Measurements from ENCODE around the gene CCDC102A. TPM values are rescaled to one million over a fixed set of nuclear protein-coding genes. Genes with fewer than 3 reads are reported as not detected.

Gene CCDC102A
- 10 to 100 TPM; 17.4 to 30.4 (median 24.5) TPM for total RNA-seq

GRCh38 chr16:57536306-57537193 is at the start of gene CCDC102A:
Gene CCDC102A, minus strand, starts transcription at chr16:57536571. Its CDS starts 7,394 bp downstream, at chr16:57529177.
- peaks cover 0 to 52% (median 31%) of the 10 kb centered on the region in 4 donors for H3K4me1 ChIP-seq
- DNase-seq (ENCODE audit: low spot score in 2 of 2), result no peak

GRCh38 chr16:57585051-57585687 is 48.8 kb upstream of the CCDC102A start:
- TF ChIP-seq POLR2A (IDR thresholded peaks at IDR 0.05), result no peak
- no peak for TF ChIP-seq EP300 (IDR thresholded peaks at IDR 0.05)
- TF ChIP-seq CTCF (IDR thresholded peaks at IDR 0.05), result no peak
- Histone ChIP-seq H3K27ac (no peak overlapping the region), H3K36me3 (no peaks in the 10 kb centered on the region), H3K4me3 (no peak overlapping the region), H3K9me3 (no peaks in the 10 kb centered on the region), H3K4me1 (no peaks in the 10 kb centered on the region), H3K27me3 (no peaks in the 10 kb centered on the region)
- 41 to 59% methylated on average over 3 of the region's 3 CpGs for WGBS, 2 donors
- DNase-seq (ENCODE audit: low spot score in 2 of 2), result no peak

More at GRCh38 chr16:57536306-57537193, at the start of gene CCDC102A:
- H3K27me3 ChIP-seq, result no peaks in the 10 kb centered on the region
- H3K9me3 ChIP-seq, result no peaks in the 10 kb centered on the region
- TF ChIP-seq EP300 (IDR thresholded peaks at IDR 0.05) (no peak), CTCF (IDR thresholded peaks at IDR 0.05) (no peak), POLR2A (IDR thresholded peaks at IDR 0.05) (no peak)
- peak within 1 kb of the TSS; percentile 58 to 93 (median 88) for H3K27ac ChIP-seq
- H3K4me3 ChIP-seq, result peak within 1 kb of the TSS; percentile 66 to 84 (median 76)
- 0 to 4% methylated on average over 33 to 46 of the region's 81 CpGs for WGBS, 2 donors
- no peaks in the 10 kb centered on the region for H3K36me3 ChIP-seq

GRCh38 chr16:57579361-57579665 is 42.9 kb upstream of the CCDC102A start:
- WGBS, 2 donors, result 42 to 44% methylated on average over 2 of the region's 2 CpGs
- H3K27me3 ChIP-seq, result no peaks in the 10 kb centered on the region
- H3K4me3 ChIP-seq, result no peak overlapping the region
- no peaks in the 10 kb centered on the region for H3K9me3 ChIP-seq
- no peak for DNase-seq (ENCODE audit: low spot score in 2 of 2)
- peaks cover 0 to 5% (median 0%) of the 10 kb centered on the region in 4 donors for H3K4me1 ChIP-seq
- no peak for TF ChIP-seq EP300 (IDR thresholded peaks at IDR 0.05)
- no peak for TF ChIP-seq POLR2A (IDR thresholded peaks at IDR 0.05)
- no peak for TF ChIP-seq CTCF (IDR thresholded peaks at IDR 0.05)
- no peaks in the 10 kb centered on the region for H3K36me3 ChIP-seq
- H3K27ac ChIP-seq, result no peak overlapping the region

GRCh38 chr16:57578521-57579360 is 42.4 kb upstream of the CCDC102A start:
- peaks cover 0 to 5% (median 0%) of the 10 kb centered on the region in 4 donors for H3K4me1 ChIP-seq
- no peak overlapping the region for H3K27ac ChIP-seq
- WGBS, 2 donors, result 74 to 75% methylated on average over 14 of the region's 14 CpGs
- no peaks in the 10 kb centered on the region for H3K27me3 ChIP-seq
- H3K4me3 ChIP-seq, result no peak overlapping the region
- H3K9me3 ChIP-seq, result no peaks in the 10 kb centered on the region
- TF ChIP-seq POLR2A (IDR thresholded peaks at IDR 0.05) (no peak), CTCF (IDR thresholded peaks at IDR 0.05) (no peak), EP300 (IDR thresholded peaks at IDR 0.05) (no peak)
- DNase-seq (ENCODE audit: low spot score in 2 of 2), result no peak
- H3K36me3 ChIP-seq, result no peaks in the 10 kb centered on the region

All from tibial nerve (tissue), 4 donors.